ENCODE data around the gene PLCXD3.
"Not testable (repeated sequence)": the region's sequence is repeated elsewhere in the genome, so short reads cannot be mapped to it uniquely, and the experiment has no call there.

The PLCXD3 gene

GRCh38 chr5:41339339-41339738 lies 171.1 kb downstream of the PLCXD3 start:
- no peak for DNase-seq

- DNase-seq, result no peak
These were observed 172.2 kb downstream of the PLCXD3 start for GRCh38 chr5:41338136-41338675.

GRCh38 chr5:41337724-41338123 lies 172.7 kb downstream of the PLCXD3 start:
- no peak for DNase-seq

GRCh38 chr5:41337216-41337615 lies 173.2 kb downstream of the PLCXD3 start:
- DNase-seq, result no peak

- DNase-seq, result no peak
These were observed 173.9 kb downstream of the PLCXD3 start for GRCh38 chr5:41336471-41336870.

DNA sequence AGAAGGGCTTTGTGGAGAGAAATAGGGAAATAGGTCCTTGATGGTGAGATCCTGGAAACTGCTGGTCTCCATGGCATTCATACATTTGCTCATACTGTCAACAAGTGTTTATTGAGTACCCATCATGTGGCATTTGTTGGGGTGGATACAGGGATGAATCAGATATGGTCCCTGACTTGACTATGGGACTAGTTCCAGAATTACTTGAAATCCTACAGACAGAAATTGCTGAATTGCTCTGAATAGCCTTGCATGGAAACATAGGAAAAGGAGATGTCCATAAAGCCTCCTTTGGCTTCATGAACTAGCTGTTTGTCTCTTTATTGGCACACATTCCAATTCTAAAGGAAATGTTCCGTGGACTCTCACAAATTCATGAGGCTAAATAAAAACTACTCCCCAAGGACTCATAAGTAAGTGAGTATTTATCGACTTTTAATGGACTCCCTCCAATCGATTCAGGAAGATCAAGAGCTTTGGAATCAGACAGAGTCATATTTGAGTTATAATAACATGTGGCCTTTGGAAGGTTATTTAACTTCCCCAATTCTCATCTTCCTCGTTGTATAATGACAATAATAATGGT lies 174.7 kb downstream of the PLCXD3 start:
- no peak for DNase-seq

DNA sequence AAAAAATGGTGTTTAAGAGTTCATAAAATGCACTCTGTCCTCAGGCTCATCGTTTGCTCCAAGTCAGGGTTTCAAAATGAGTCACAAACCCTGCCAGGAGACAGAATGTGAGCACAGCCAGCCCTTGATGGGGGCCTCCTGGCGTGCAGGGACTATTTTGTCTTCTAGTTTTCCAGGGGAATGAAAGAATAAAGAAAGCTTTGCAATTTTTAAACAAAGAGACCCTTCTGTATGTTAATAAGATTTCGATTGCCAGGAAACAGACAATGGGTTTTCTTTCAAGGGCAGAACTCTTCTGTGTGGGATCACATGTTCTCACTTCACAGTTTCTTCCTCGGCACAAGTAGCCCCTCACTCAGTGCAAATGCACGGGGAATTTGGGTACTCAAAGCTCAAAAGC lies 175.6 kb downstream of the PLCXD3 start:
- DNase-seq, result no peak

DNA sequence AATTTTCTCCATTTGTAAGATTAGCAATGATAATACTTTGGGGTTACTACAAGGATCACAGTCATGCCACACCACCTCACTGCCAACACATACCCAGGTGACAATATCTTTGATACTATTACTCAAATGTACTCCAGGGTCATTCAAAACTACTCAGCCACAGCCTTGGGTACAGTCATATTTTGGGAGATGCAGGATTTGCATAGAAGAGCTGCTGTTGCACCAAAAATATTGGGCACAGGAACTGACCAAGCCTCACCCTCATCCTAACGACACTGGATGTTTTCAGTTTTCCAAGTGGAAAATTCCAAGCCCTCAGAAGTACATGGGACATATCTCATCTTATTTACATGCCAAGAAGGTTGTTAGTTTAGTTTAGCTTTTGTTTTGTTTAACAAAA lies 176.2 kb downstream of the PLCXD3 start:
- no peak for DNase-seq

- no peak for DNase-seq
These were observed 185.3 kb downstream of the PLCXD3 start for GRCh38 chr5:41325074-41325473.

DNA sequence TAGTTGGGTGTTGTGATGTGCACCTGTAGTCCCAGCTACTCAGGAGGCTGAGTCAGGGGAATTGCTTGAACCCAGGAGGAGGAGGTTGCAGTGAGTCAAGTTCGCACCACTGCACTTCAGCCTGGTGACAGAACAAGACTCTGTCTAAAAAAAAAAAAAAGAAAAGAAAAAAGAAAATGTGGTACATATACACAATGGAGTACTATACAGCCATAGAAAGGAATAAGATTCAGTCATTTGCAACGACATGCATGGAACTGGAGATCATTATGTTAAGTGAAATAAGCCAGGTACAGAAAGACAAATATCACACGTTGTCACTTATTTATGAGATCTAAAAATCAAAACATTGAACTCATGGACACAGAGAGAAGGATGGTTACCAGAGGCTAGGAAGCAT lies 187.6 kb downstream of the PLCXD3 start:
- not testable (repeated sequence) for DNase-seq

- no peak for DNase-seq
These were observed 197.8 kb downstream of the PLCXD3 start for GRCh38 chr5:41312478-41313060.

- DNase-seq, result no peak
These were observed 198.3 kb downstream of the PLCXD3 start for GRCh38 chr5:41312066-41312465.

GRCh38 chr5:41309275-41309674 lies 201.1 kb downstream of the PLCXD3 start:
- no peak for DNase-seq

- no peak for DNase-seq
These were observed 204.4 kb downstream of the PLCXD3 start for GRCh38 chr5:41306005-41306404.

GRCh38 chr5:41305056-41305455 lies 205.3 kb downstream of the PLCXD3 start:
- no peak for DNase-seq

DNA sequence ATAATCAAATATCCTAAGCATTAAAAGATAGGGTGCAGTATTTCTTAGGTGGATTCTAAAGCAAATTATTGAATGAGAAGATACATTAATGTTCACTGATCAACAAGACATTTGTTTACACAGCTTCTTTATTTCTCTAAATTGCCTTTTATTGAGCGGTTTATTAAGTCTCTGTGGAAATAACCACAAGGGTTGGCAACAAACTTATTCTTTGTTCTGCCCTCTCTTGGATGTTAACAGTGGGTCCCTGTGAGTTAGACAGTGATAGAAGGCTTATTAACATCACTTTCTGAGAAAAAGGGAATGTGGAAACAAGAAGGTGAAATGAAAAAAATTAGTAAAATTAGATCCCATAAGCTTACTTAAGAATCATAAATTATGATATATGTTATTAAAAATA lies 214.3 kb downstream of the PLCXD3 start:
- DNase-seq, result no peak

GRCh38 chr5:41291323-41291722 lies 219.1 kb downstream of the PLCXD3 start:
- DNase-seq, result no peak

GRCh38 chr5:41290810-41291209 lies 219.6 kb downstream of the PLCXD3 start:
- no peak for DNase-seq

GRCh38 chr5:41289970-41290464 lies 220.4 kb downstream of the PLCXD3 start:
- DNase-seq, result no peak

DNA sequence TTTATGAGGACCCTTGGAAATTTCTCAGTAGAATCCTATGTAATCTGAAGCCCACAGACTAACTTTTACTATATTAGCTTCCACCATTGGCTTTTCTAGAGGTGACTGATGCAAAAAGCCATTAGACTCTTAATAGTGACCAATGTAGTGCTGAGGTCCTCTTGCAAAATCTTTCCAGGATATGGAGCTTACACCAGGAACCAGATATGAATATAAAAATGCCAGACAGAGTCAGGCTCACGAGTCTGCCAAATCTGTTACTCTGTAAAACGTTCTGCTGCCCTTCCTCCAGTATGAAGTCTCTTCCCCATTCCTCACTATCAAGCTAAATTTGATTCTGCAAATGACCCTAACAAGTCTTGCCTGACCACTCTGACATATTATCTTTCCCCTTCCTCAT lies 223.7 kb downstream of the PLCXD3 start:
- DNase-seq, result no peak

DNA sequence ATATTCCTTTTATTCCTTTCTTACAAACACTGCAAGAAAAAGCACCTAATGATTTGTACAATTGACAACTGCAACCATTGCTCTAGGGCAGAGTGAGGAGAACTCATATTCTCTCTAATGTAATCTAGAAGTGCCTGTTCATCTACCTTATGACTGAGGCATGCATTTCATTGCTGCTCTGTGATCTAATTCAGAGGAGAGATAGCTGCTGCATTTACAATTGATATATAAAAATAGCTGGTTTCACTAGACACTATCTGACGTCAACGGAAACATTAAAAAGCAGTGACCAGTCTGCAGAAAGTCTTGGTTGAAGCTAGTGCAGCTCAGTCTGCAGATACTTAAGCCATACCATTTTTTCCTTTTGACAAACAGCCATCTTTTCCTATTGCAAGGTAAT lies 224.2 kb downstream of the PLCXD3 start:
- no peak for DNase-seq

DNA sequence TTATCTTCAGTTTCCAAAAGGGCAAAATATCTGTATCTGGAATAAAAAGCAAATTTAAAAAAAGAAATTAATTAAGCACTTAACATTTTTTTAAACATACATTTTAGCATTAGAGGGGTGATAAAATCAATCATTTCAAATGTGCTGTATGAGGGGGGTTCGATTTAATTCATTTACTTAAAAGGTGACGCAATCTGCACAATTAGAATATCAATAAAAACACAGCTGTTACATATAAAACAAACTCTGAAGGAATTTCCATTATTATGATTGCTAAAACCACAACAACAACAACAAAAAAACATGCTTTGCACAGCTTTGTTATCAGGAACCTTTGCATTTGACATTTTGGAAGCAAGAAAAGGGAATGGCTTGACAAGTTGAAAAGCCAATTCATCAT lies 225.5 kb downstream of the PLCXD3 start:
- DNase-seq, result no peak

- DNase-seq, result no peak
These were observed 229.1 kb downstream of the PLCXD3 start for GRCh38 chr5:41281215-41281810.

GRCh38 chr5:41279040-41279439 lies 231.4 kb downstream of the PLCXD3 start:
- DNase-seq, result no peak

Data from activated CD8-positive, alpha-beta memory T cell treated with anti-CD3 and anti-CD28 coated beads for 24 hours (primary cell).